GM23338 (cell line): ENCODE results near the gene B4GALT1.

Experiments used
- CREB1 ChIP-seq: fragments of 250-450 bp; sonication (Bioruptor Pico); IDR thresholded peaks from 2 replicates; pipeline ENCODE4 v1.5.0; 2020; ENCODE audit warnings: low read depth, mild to moderate bottlenecking, moderate library complexity
- CTCF ChIP-seq, 2 experiments: fragments of 200-600 bp in 1 of 2; sonication (generic) in 1 of 2; conservative IDR thresholded peaks; 2 replicates each; pipeline versions ENCODE4 v1.5.1 to v1.6.1; 2016 to 2017; ENCODE audit warnings: antibody characterized with exemption in 2 of 2, low read depth in 2 of 2, mild to moderate bottlenecking in 2 of 2, moderate library complexity in 1 of 2
- EZH2 ChIP-seq: fragments of 200-600 bp; sonication (generic); IDR thresholded peaks from one replicate; pipeline ENCODE4 v1.8.0; 2017; ENCODE audit warnings: antibody characterized with exemption, mild to moderate bottlenecking, low read depth; ENCODE audit not compliant: unreplicated experiment
- EZH2phosphoT487 ChIP-seq: fragments of 200-600 bp; sonication (generic); IDR thresholded peaks from one replicate; pipeline ENCODE4 v1.8.1; 2018; ENCODE audit warnings: antibody characterized with exemption; ENCODE audit not compliant: unreplicated experiment
- ZNF114 ChIP-seq: fragments of 250-450 bp; sonication (Bioruptor Pico); IDR thresholded peaks from 2 replicates; pipeline ENCODE4 v1.5.0; 2020; ENCODE audit warnings: mild to moderate bottlenecking, moderate library complexity

- TF ChIP-seq ZNF114 (no peak), CTCF (conservative IDR thresholded peaks at IDR 0.05; ENCODE audit: low read depth in 2 of 2) (no peak), EZH2 (no peak), CREB1 (CRISPR knock-in tag) (no peak), EZH2phosphoT487 (no peak)
These were observed 27.5 kb downstream of the B4GALT1 start for GRCh38 chr9:33139421-33140228.
